Testis (tissue), 3 donors: ENCODE measurements around the gene OSBPL8. TPM values are rescaled to one million over a fixed set of nuclear protein-coding genes. Genes with fewer than 3 reads are reported as not detected.

Source experiments
- DNase-seq: peaks from one replicate; pipeline ENCODE4 v3.0.0-alpha.2; 2019
- H3K27ac ChIP-seq, 2 donors: fragments of 200-600 bp; sonication (generic); one replicate each; pipeline ENCODE4 v1.5.1; 2019
- H3K27me3 ChIP-seq: fragments of 200-600 bp; sonication (generic); one replicate; pipeline ENCODE4 v1.5.1; 2019
- H3K36me3 ChIP-seq: fragments of 200-600 bp; sonication (generic); one replicate; pipeline ENCODE4 v1.5.1; 2017; ENCODE audit warnings: low read depth; ENCODE audit errors: missing control alignments
- H3K4me1 ChIP-seq: fragments of 200-600 bp; sonication (generic); one replicate; pipeline ENCODE4 v1.5.1; 2019
- H3K4me3 ChIP-seq, 2 donors: fragments of 200-600 bp; sonication (generic); one replicate each; pipeline ENCODE4 v1.5.1; 2017 to 2019
- H3K9me3 ChIP-seq: fragments of 200-600 bp; sonication (generic); one replicate; pipeline ENCODE4 v1.5.1; 2017
- CTCF ChIP-seq, 3 experiments: fragments of 450-650 bp in 2 of 3; fragments of 200-600 bp in 1 of 3; sonication (generic) in 1 of 3; IDR thresholded peaks; one replicate each; pipeline ENCODE4 v1.5.1; 2016 to 2019; ENCODE audit warnings: antibody characterized with exemption in 3 of 3, mild to moderate bottlenecking in 2 of 3, moderate library complexity in 1 of 3
- POLR2A ChIP-seq: fragments of 450-650 bp; IDR thresholded peaks from one replicate; pipeline ENCODE4 v1.6.1; 2017; ENCODE audit warnings: antibody characterized with exemption, mild to moderate bottlenecking, moderate library complexity
- WGBS, 2 donors: methylation state at CpG; one replicate each; pipeline ENCODE4 v1.1.5; 2018; 5-methylcytosine and 5-hydroxymethylcytosine counted together
- intact Hi-C: fragments of 100-400 bp; cut with DNase I; formaldehyde crosslinking; loops from one replicate; pipeline ENCODE4 v1.15.1; 2023; ENCODE audit warnings: low total_unique reads
- polyA plus RNA-seq: library from polyadenylated mRNA; stranded (reverse); fragments of 350-450 nt; fragmentation: Illumina TruSeq; extraction: RNeasy Lipid Tissue Mini Kit (QIAGEN cat#74804); gene quantifications from one replicate; pipeline ENCODE4 v1.2.3, GENCODE V29; 2014; ENCODE audit warnings: low read depth, low replicate concordance; ENCODE audit not compliant: insufficient read depth
- total RNA-seq, 2 donors: library from RNA; depleted of rRNA; stranded (reverse); fragments of >200 nt; gene quantifications; one replicate each; pipeline ENCODE4 v1.2.3, GENCODE V29; 2016

The OSBPL8 gene
- total and polyA plus RNA-seq, 3 donors from 2014 or later, result 19.1 to 77.5 (median 64.3) TPM

DNA sequence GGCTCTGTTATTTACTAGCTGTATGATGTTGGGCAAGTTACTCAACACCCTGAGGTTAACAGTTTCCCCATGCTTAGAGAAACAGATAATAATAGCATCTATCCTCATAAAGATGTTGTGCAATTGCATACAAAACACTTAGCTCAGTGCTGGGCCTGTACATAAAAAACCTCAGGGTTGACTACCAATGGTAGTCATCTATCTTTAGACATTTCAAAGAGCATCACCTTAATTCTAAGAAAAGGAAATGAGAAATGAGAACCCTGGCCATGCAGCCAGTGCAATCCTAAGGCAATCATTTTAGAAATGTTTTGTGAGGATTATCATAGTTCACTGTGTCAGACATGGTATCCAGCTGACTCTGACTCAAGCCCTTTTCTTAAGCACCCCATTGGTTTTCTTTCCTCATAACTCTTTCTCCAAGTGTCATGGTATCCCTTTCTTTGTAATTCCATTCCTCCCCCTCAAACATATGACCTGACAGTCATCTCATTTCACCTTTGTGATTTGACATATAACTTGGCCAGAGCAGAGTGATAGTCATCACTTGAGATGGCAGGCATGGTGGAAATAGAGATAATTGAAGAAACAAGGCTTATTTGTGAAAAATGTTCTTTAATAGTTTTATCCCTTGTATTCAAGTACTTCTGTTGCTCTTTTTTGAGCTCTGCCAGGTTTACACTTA, 29.5 kb upstream of the OSBPL8 start:
- H3K27ac ChIP-seq, result no peak overlapping the region
- intact Hi-C loops, result no loop called here
- H3K27me3 ChIP-seq, result no peaks in the 10 kb centered on the region

DNA sequence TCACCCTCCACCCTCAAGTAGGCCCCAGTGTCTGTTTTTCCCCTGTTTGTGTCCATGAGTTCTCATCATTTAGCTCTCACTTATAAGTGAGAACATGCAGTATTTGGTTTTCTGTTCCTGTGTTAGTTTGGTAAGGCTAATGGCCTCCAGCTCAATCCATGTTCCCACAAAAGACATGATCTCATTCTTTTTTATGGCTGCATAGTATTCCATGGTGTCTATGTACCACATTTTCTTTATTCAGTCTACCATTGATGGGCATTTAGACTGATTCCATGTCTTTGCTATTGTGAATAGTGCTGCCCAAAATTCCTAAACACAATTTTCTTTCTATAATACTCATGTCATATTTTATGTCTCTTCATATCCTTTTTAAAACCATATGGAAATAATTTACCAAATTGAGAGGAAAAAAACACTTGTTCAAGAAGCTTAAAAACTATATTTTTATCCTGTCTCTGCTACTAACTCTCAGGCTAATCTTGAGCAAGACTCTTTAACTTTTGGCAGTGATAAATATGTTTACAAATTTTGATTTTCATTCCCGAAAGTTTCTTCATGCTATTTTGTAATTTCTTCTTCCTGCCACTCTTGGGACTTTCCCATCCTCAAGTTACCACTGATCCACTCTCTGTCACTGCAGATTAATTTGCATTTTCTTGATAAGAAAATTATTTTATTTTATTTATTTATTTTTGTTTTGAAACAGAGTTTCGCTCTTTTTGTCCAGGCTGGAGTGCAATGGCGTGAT, 28.0 kb upstream of the OSBPL8 start:
- H3K4me3 ChIP-seq, result no peak overlapping the region
- H3K36me3 ChIP-seq, result no peaks in the 10 kb centered on the region
- intact Hi-C loops, result no loop called here
- H3K27ac ChIP-seq, result no peak overlapping the region
- TF ChIP-seq POLR2A (no peak), CTCF (IDR thresholded peaks at IDR 0.05) (no peak)
- 79 to 85% methylated on average over 3 of the region's 3 CpGs for WGBS, 2 donors
- no peak for DNase-seq
- H3K9me3 ChIP-seq, result no peaks in the 10 kb centered on the region
- H3K27me3 ChIP-seq, result no peaks in the 10 kb centered on the region
- H3K4me1 ChIP-seq, result no peaks in the 10 kb centered on the region

More for the DNA sequence above, 29.5 kb upstream of the OSBPL8 start:
- no peak for DNase-seq
- no peaks in the 10 kb centered on the region for H3K4me1 ChIP-seq
- TF ChIP-seq POLR2A, result no peak
- TF ChIP-seq CTCF (IDR thresholded peaks at IDR 0.05), result no peak
- H3K4me3 ChIP-seq, result no peak overlapping the region
- H3K9me3 ChIP-seq, result no peaks in the 10 kb centered on the region
- no peaks in the 10 kb centered on the region for H3K36me3 ChIP-seq

DNA sequence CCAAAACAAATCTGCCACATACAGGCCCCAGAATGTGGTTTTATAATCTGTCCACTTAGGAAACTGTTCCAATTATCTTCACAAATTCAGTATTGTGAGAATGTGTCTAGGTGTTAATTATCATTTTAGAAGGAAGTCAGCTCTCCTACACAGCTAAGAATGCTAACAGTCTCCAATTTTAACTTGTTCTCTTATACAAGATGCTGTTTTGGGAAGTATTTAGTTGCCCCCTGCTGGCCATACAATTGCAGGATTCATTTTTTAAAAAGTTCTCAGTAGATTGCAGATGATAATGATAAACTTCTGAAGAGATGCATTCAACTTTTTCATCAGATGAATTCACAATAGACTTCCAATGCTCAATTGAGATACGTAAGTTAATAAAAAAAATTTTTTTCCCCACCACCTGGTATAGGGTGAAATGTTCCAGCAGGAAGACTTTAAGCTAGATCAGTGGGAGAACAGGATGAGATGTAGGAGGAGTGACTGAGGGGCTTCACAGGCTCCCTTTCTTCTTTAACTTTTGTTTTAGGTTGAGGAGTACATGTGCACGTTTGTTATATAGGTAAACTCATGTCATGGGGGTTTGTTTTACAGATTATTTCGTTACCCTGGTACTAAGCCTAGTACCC, 27.3 kb upstream of the OSBPL8 start:
- no peaks in the 10 kb centered on the region for H3K36me3 ChIP-seq
- TF ChIP-seq CTCF (IDR thresholded peaks at IDR 0.05) (peak; percentile 46 to 76 (median 53)), POLR2A (no peak)
- no peaks in the 10 kb centered on the region for H3K9me3 ChIP-seq
- DNase-seq, result peak; percentile 44
- H3K4me1 ChIP-seq, result no peaks in the 10 kb centered on the region
- no peak overlapping the region for H3K27ac ChIP-seq
- 75 to 81% methylated on average over 3 of the region's 3 CpGs for WGBS, 2 donors
- intact Hi-C loops, result no loop called here
- no peaks in the 10 kb centered on the region for H3K27me3 ChIP-seq
- H3K4me3 ChIP-seq, result no peak overlapping the region

- Histone ChIP-seq H3K36me3 (no peaks in the 10 kb centered on the region), H3K27ac (no peak overlapping the region), H3K27me3 (no peaks in the 10 kb centered on the region), H3K4me1 (no peaks in the 10 kb centered on the region), H3K9me3 (no peaks in the 10 kb centered on the region), H3K4me3 (no peak overlapping the region)
- no peak for TF ChIP-seq CTCF (IDR thresholded peaks at IDR 0.05)
- no peak for TF ChIP-seq POLR2A
- DNase-seq, result no peak
- intact Hi-C loops, result no loop called here
- WGBS, 2 donors, result 83 to 90% methylated on average over 3 of the region's 3 CpGs
Observed at GRCh38 chr12:76583301-76583700, 23.7 kb upstream of the OSBPL8 start.
